ENCODE data around the gene YIPF6. TPM values are rescaled to one million over a fixed set of nuclear protein-coding genes. Genes with fewer than 3 reads are reported as not detected.
A peak's percentile ranks its signal among the peaks of the same experiment; 100 is the strongest.
"Not testable (repeated sequence)": the region's sequence is repeated elsewhere in the genome, so short reads cannot be mapped to it uniquely, and the experiment has no call there.

YIPF6 gene
- total RNA-seq, 6 experiments from 2014 or later = 35.5 to 46.2 (median 38.0) TPM

DNA sequence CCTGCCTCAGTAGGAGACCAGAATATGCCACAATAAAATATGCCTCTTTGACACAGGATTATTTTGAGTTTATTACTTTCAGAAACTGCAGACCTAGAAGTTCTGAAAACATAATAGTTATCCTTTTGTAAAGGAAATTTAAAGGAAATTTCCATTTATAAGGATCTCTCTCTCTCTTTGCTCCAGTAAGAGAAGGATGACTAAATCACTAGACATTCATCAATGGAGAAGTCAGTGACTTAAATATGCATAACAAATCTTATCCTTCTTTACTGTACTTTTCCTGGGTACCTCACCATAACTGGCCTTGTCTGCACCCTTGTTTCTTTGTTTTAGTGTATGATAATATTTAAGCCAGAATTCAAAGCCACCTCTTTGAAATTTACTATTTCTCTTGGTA, 37.3 kb upstream of the YIPF6 start:
- peak overlapping the region; percentile 90 for H3K27ac Mint-ChIP-seq

DNA sequence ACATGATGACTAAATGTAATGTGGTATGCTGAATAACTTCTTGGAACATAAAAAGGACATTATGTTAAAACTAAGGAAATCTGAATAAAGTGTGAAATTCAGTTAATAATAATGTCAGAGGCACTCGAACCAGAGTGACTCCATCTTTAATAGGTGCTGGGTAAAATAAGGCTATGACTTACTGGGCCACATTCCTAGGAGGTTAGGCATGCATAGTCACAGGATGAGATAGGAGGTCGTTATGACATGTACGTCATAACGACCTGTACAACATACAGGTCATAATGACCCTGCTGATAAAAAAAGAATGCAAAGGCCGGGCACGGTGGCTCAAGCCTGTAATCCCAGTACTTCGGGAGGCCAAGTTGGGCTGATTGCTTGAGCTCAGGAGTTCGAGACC, 36.7 kb upstream of the YIPF6 start:
- DNase-seq = peak; percentile 39
- TF ChIP-seq CTCF (IDR thresholded peaks at IDR 0.05) = no peak
- Mint-ChIP-seq H3K9me3 (no peaks in the 10 kb centered on the region), H3K27me3 (ENCODE audit: insufficient read depth) (no peaks in the 10 kb centered on the region), H3K27ac (peak overlapping the region; percentile 90), H3K4me1 (ENCODE audit: low read depth) (peaks cover 25% of the 10 kb centered on the region), H3K36me3 (ENCODE audit: low read depth) (no peaks in the 10 kb centered on the region), H3K4me3 (peak overlapping the region; percentile 42; the same call in 1 of the 2 replicates)

More for the DNA sequence above, 37.3 kb upstream of the YIPF6 start:
- H3K4me1 Mint-ChIP-seq (ENCODE audit: low read depth) = peaks cover 25% of the 10 kb centered on the region
- H3K27me3 Mint-ChIP-seq (ENCODE audit: insufficient read depth) = no peaks in the 10 kb centered on the region
- no peaks in the 10 kb centered on the region for H3K9me3 Mint-ChIP-seq
- no peak for DNase-seq
- no peak overlapping the region for H3K4me3 Mint-ChIP-seq
- TF ChIP-seq CTCF (IDR thresholded peaks at IDR 0.05) = no peak
- H3K36me3 Mint-ChIP-seq (ENCODE audit: low read depth) = no peaks in the 10 kb centered on the region

GRCh38 chrX:68462653-68463052, 36.2 kb upstream of the YIPF6 start:
- DNase-seq = peak; percentile 50
- peak overlapping the region; percentile 90 for H3K27ac Mint-ChIP-seq
- peak overlapping the region; percentile 42; the same call in 1 of the 2 replicates for H3K4me3 Mint-ChIP-seq
- no peaks in the 10 kb centered on the region for H3K36me3 Mint-ChIP-seq (ENCODE audit: low read depth)
- no peaks in the 10 kb centered on the region for H3K9me3 Mint-ChIP-seq
- no peaks in the 10 kb centered on the region for H3K27me3 Mint-ChIP-seq (ENCODE audit: insufficient read depth)
- peaks cover 25% of the 10 kb centered on the region for H3K4me1 Mint-ChIP-seq (ENCODE audit: low read depth)
- peak; percentile 76 for TF ChIP-seq CTCF (IDR thresholded peaks at IDR 0.05)

- no peaks in the 10 kb centered on the region for H3K27me3 Mint-ChIP-seq (ENCODE audit: insufficient read depth)
Measured at GRCh38 chrX:68463880-68464279, 35.0 kb upstream of the YIPF6 start.

GRCh38 chrX:68464796-68465195, 34.1 kb upstream of the YIPF6 start:
- DNase-seq = no peak
- Mint-ChIP-seq H3K27me3 (ENCODE audit: insufficient read depth) (no peaks in the 10 kb centered on the region), H3K9me3 (no peaks in the 10 kb centered on the region), H3K4me1 (ENCODE audit: low read depth) (peaks cover 25% of the 10 kb centered on the region), H3K27ac (no peak overlapping the region), H3K4me3 (no peak overlapping the region), H3K36me3 (ENCODE audit: low read depth) (no peaks in the 10 kb centered on the region)
- no peak for TF ChIP-seq CTCF (IDR thresholded peaks at IDR 0.05)

More at GRCh38 chrX:68463880-68464279, 35.0 kb upstream of the YIPF6 start:
- TF ChIP-seq CTCF (IDR thresholded peaks at IDR 0.05) = no peak
- H3K4me1 Mint-ChIP-seq (ENCODE audit: low read depth) = peaks cover 25% of the 10 kb centered on the region
- no peak for DNase-seq
- no peak overlapping the region for H3K27ac Mint-ChIP-seq
- H3K4me3 Mint-ChIP-seq = no peak overlapping the region
- no peaks in the 10 kb centered on the region for H3K36me3 Mint-ChIP-seq (ENCODE audit: low read depth)
- no peaks in the 10 kb centered on the region for H3K9me3 Mint-ChIP-seq

- no peak overlapping the region for H3K4me3 Mint-ChIP-seq
- no peaks in the 10 kb centered on the region for H3K9me3 Mint-ChIP-seq
- TF ChIP-seq CTCF (IDR thresholded peaks at IDR 0.05) = no peak
- no peak for DNase-seq
- H3K27me3 Mint-ChIP-seq (ENCODE audit: insufficient read depth) = peaks cover 8% of the 10 kb centered on the region; the same call in 1 of the 2 replicates
- no peaks in the 10 kb centered on the region for H3K36me3 Mint-ChIP-seq (ENCODE audit: low read depth)
- H3K27ac Mint-ChIP-seq = no peak overlapping the region
- H3K4me1 Mint-ChIP-seq (ENCODE audit: low read depth) = no peaks in the 10 kb centered on the region
Measured at GRCh38 chrX:68480969-68481368, 17.9 kb upstream of the YIPF6 start.

GRCh38 chrX:68486198-68486597, 12.7 kb upstream of the YIPF6 start:
- H3K4me3 Mint-ChIP-seq; H3K27me3 Mint-ChIP-seq (ENCODE audit: insufficient read depth); H3K27ac Mint-ChIP-seq; H3K36me3 Mint-ChIP-seq (ENCODE audit: low read depth); DNase-seq; H3K4me1 Mint-ChIP-seq (ENCODE audit: low read depth); H3K9me3 Mint-ChIP-seq: not testable (repeated sequence)
